Measurements from ENCODE around the gene CPE.

- peak; percentile 52 to 58 (median 54) for TF ChIP-seq CTCF (optimal IDR thresholded peaks at IDR 0.05 in 1 of 3, IDR thresholded peaks at IDR 0.05 in 1 of 3, conservative IDR thresholded peaks at IDR 0.05 in 1 of 3; ENCODE audit: extremely low read depth in 1 of 3, insufficient read depth in 2 of 3, low read length in 3 of 3)
- TF ChIP-seq EZH2 (IDR thresholded peaks at IDR 0.05; ENCODE audit: low read length) = no peak
Measured at GRCh38 chr4:165464813-165465381, 86.1 kb downstream of the CPE start.

Measured in keratinocyte (primary cell).